HG02610 (cell line): Measurements from ENCODE around the gene SNN.

ENCODE experiments used
- ATAC-seq: cut with Tn5 transposase; IDR thresholded peaks from one replicate; pipeline ENCODE4 v1.9.1; 2021; ENCODE audit warnings: mild to moderate bottlenecking, moderate library complexity; ENCODE audit not compliant: unreplicated experiment

Gene SNN

GRCh38 chr16:11666103-11667055 is 1.9 kb upstream of the SNN start:
- no peak for ATAC-seq

GRCh38 chr16:11667221-11667823 is 933 bp upstream of the SNN start:
- ATAC-seq = no peak

GRCh38 chr16:11668623-11669379 is 546 bp downstream of the SNN start:
- ATAC-seq = no peak

- peak; percentile 27 for ATAC-seq
Observed at GRCh38 chr16:11669380-11670146, 1.3 kb downstream of the SNN start.

- peak; percentile 35 for ATAC-seq
Observed at GRCh38 chr16:11670171-11671131, 2.2 kb downstream of the SNN start.

- no peak for ATAC-seq
Observed at GRCh38 chr16:11671271-11671670, 3.0 kb downstream of the SNN start.

GRCh38 chr16:11671676-11672075 is 3.4 kb downstream of the SNN start:
- ATAC-seq = no peak

GRCh38 chr16:11672206-11673090 is 4.2 kb downstream of the SNN start:
- ATAC-seq = no peak

- no peak for ATAC-seq
Observed at GRCh38 chr16:11673091-11674000, 5.1 kb downstream of the SNN start.

GRCh38 chr16:11674001-11674817 is 6.0 kb downstream of the SNN start:
- no peak for ATAC-seq

GRCh38 chr16:11674818-11675560 is 6.7 kb downstream of the SNN start:
- ATAC-seq = no peak

- no peak for ATAC-seq
Observed at GRCh38 chr16:11675561-11676511, 7.6 kb downstream of the SNN start.

- no peak for ATAC-seq
Observed at GRCh38 chr16:11676799-11677198, 8.5 kb downstream of the SNN start.

GRCh38 chr16:11677451-11677951 is 9.2 kb downstream of the SNN start:
- ATAC-seq = no peak
